Astrocyte (in vitro differentiated cells and primary cell): ENCODE measurements around the gene ARHGDIA. TPM values are rescaled to one million over a fixed set of nuclear protein-coding genes. Genes with fewer than 3 reads are reported as not detected.

Experiments used
- DNase-seq: peaks from one replicate; pipeline ENCODE4 v3.0.0-alpha.2; 2010; ENCODE audit warnings: low read depth
- FAIRE-seq: peaks from 2 replicates; lab custom pipeline; 2011; peaks lifted over from hg19 to GRCh38; lab: Jason Lieb, UNC
- H2AFZ ChIP-seq: 2 replicates; pipeline ENCODE4 v1.6.0; 2012; ENCODE audit warnings: low read depth, low read length, inconsistent platforms
- H3K27ac ChIP-seq: 2 replicates; pipeline ENCODE4 v1.5.1; 2011; ENCODE audit warnings: low read depth, low read length, inconsistent platforms
- H3K27me3 ChIP-seq: 2 replicates; pipeline ENCODE4 v1.6.0; 2011; ENCODE audit warnings: low read length, inconsistent platforms; ENCODE audit not compliant: insufficient read depth
- H3K36me3 ChIP-seq: 2 replicates; pipeline ENCODE4 v1.5.1; 2011; ENCODE audit warnings: low read length, inconsistent platforms; ENCODE audit not compliant: insufficient read depth
- H3K4me1 ChIP-seq: 2 replicates; pipeline ENCODE4 v1.5.1; 2011; ENCODE audit warnings: low read length, inconsistent platforms; ENCODE audit not compliant: insufficient read depth
- H3K4me2 ChIP-seq: 2 replicates; pipeline ENCODE4 v1.6.0; 2012; ENCODE audit warnings: low read length, inconsistent platforms
- H3K4me3 ChIP-seq: 2 replicates; pipeline ENCODE4 v1.5.1; 2011; ENCODE audit warnings: low read depth, mild to moderate bottlenecking, low read length, inconsistent platforms; ENCODE audit not compliant: insufficient read depth
- H3K79me2 ChIP-seq: 2 replicates; pipeline ENCODE4 v1.6.0; 2012; ENCODE audit warnings: mild to moderate bottlenecking, low read length, inconsistent platforms; ENCODE audit not compliant: insufficient read depth
- H3K9ac ChIP-seq: 2 replicates; pipeline ENCODE4 v1.6.0; 2012; ENCODE audit warnings: mild to moderate bottlenecking, low read length, inconsistent platforms
- H3K9me3 ChIP-seq: 2 replicates; pipeline ENCODE4 v1.5.1; 2012; ENCODE audit warnings: low read depth, mild to moderate bottlenecking, low read length, inconsistent platforms; ENCODE audit not compliant: insufficient read depth
- H4K20me1 ChIP-seq: 2 replicates; pipeline ENCODE4 v1.6.0; 2012; ENCODE audit warnings: low read length, inconsistent platforms; ENCODE audit not compliant: insufficient read depth
- H3K27ac Mint-ChIP-seq: one replicate; pipeline ENCODE4 v1.8.0; 2021; ENCODE audit warnings: mild to moderate bottlenecking, mixed read lengths; ENCODE audit not compliant: unreplicated experiment
- H3K27me3 Mint-ChIP-seq: one replicate; pipeline ENCODE4 v1.8.0; 2021; ENCODE audit warnings: low read depth, mixed read lengths; ENCODE audit not compliant: unreplicated experiment
- H3K36me3 Mint-ChIP-seq: one replicate; pipeline ENCODE4 v1.8.0; 2021; ENCODE audit warnings: low read depth, mixed read lengths; ENCODE audit not compliant: unreplicated experiment
- H3K4me1 Mint-ChIP-seq: one replicate; pipeline ENCODE4 v1.8.0; 2021; ENCODE audit warnings: low read depth, mixed read lengths; ENCODE audit not compliant: unreplicated experiment
- H3K4me3 Mint-ChIP-seq: one replicate; pipeline ENCODE4 v1.8.0; 2021; ENCODE audit warnings: mild to moderate bottlenecking, moderate library complexity, mixed read lengths; ENCODE audit not compliant: unreplicated experiment
- H3K9me3 Mint-ChIP-seq: one replicate; pipeline ENCODE4 v1.8.0; 2021; ENCODE audit warnings: mild to moderate bottlenecking, mixed read lengths; ENCODE audit not compliant: unreplicated experiment
- CTCF ChIP-seq: IDR thresholded peaks from 2 replicates; pipeline ENCODE4 v1.5.1; 2011; ENCODE audit warnings: low read depth, mild to moderate bottlenecking, inconsistent platforms, low read length, moderate library complexity; ENCODE audit not compliant: insufficient read depth
- EZH2 ChIP-seq: IDR thresholded peaks from 2 replicates; pipeline ENCODE4 v1.6.1; 2012; ENCODE audit warnings: mild to moderate bottlenecking, low read length, inconsistent platforms; ENCODE audit not compliant: insufficient read depth
- total RNA-seq: library from RNA; stranded (reverse); gene quantifications from 2 replicates; pipeline ENCODE4 v1.2.1, GENCODE V29; 2021

Gene ARHGDIA
- total RNA-seq, 1 donor from 2014 or later = 352 TPM

- TF ChIP-seq CTCF = no peak
- no peak for TF ChIP-seq EZH2
- H3K4me3 ChIP-seq = peak within 1 kb of the TSS; percentile 97
- H3K27me3 Mint-ChIP-seq = no peaks in the 10 kb centered on the region
- H3K9me3 Mint-ChIP-seq = no peaks in the 10 kb centered on the region
- H3K9me3 ChIP-seq = no peaks in the 10 kb centered on the region
- no peaks in the 10 kb centered on the region for H3K27me3 ChIP-seq
- H3K79me2 ChIP-seq = peaks cover 88% of the 10 kb centered on the region
- H3K4me2 ChIP-seq = peak within 1 kb of the TSS; percentile 96
- H3K4me3 Mint-ChIP-seq = peak within 1 kb of the TSS; percentile 93
- peak within 1 kb of the TSS; percentile 63 for H2AFZ ChIP-seq
- peak within 1 kb of the TSS; percentile 97 for H3K27ac ChIP-seq
- H3K36me3 Mint-ChIP-seq = peaks cover 14% of the 10 kb centered on the region
- H3K9ac ChIP-seq = peak within 1 kb of the TSS; percentile 97
- DNase-seq (no peak), FAIRE-seq (no peak)
- peaks cover 13% of the 10 kb centered on the region for H3K36me3 ChIP-seq
- H3K27ac Mint-ChIP-seq = peak within 1 kb of the TSS; percentile 99
- H3K4me1 Mint-ChIP-seq = peaks cover 31% of the 10 kb centered on the region
- H3K4me1 ChIP-seq = peaks cover 30% of the 10 kb centered on the region
- peaks cover 66% of the 10 kb centered on the region for H4K20me1 ChIP-seq
Measured at GRCh38 chr17:81859906-81860755, 11.0 kb downstream of the ARHGDIA start, which contains the start of gene P4HB. Gene P4HB (minus strand): TSS chr17:81860535. CDS start chr17:81860471, 64 bp downstream.

GRCh38 chr17:81858967-81859905, 11.9 kb downstream of the ARHGDIA start:
- peak overlapping the region; percentile 71 for H3K27ac Mint-ChIP-seq
- H2AFZ ChIP-seq = no peak overlapping the region
- peak overlapping the region; percentile 94 for H3K9ac ChIP-seq
- DNase-seq (no peak), FAIRE-seq (no peak)
- H3K9me3 ChIP-seq = no peaks in the 10 kb centered on the region
- H3K4me3 Mint-ChIP-seq = peak overlapping the region; percentile 89
- peaks cover 66% of the 10 kb centered on the region for H4K20me1 ChIP-seq
- peak overlapping the region; percentile 58 for H3K27ac ChIP-seq
- H3K36me3 Mint-ChIP-seq = peaks cover 14% of the 10 kb centered on the region
- H3K79me2 ChIP-seq = peaks cover 92% of the 10 kb centered on the region
- H3K27me3 ChIP-seq = no peaks in the 10 kb centered on the region
- H3K4me3 ChIP-seq = peak overlapping the region; percentile 97
- no peak for TF ChIP-seq CTCF
- TF ChIP-seq EZH2 = no peak
- no peaks in the 10 kb centered on the region for H3K27me3 Mint-ChIP-seq
- no peaks in the 10 kb centered on the region for H3K9me3 Mint-ChIP-seq
- peak overlapping the region; percentile 94 for H3K4me2 ChIP-seq
- H3K36me3 ChIP-seq = peaks cover 22% of the 10 kb centered on the region
- H3K4me1 ChIP-seq = peaks cover 30% of the 10 kb centered on the region
- H3K4me1 Mint-ChIP-seq = peaks cover 31% of the 10 kb centered on the region
